Activated naive CD4-positive, alpha-beta T cell treated with anti-CD3 and anti-CD28 coated beads, Interleukin-2, amount 50 U/mL, for 24 hours (primary cell): ENCODE results near the gene FHIT.

Experiments
- H3K27ac Mint-ChIP-seq: one replicate; pipeline ENCODE4 v1.8.0; 2021; ENCODE audit warnings: mild to moderate bottlenecking, mixed read lengths
- H3K27me3 Mint-ChIP-seq: one replicate; pipeline ENCODE4 v1.8.0; 2021; ENCODE audit warnings: mixed read lengths
- H3K36me3 Mint-ChIP-seq: one replicate; pipeline ENCODE4 v1.8.0; 2021; ENCODE audit warnings: mixed read lengths
- H3K4me1 Mint-ChIP-seq: one replicate; pipeline ENCODE4 v1.8.0; 2021; ENCODE audit warnings: mixed read lengths
- H3K4me3 Mint-ChIP-seq: one replicate; pipeline ENCODE4 v1.8.0; 2021; ENCODE audit warnings: mild to moderate bottlenecking, mixed read lengths
- H3K9me3 Mint-ChIP-seq: one replicate; pipeline ENCODE4 v1.8.0; 2021; ENCODE audit warnings: mixed read lengths

Gene FHIT

DNA sequence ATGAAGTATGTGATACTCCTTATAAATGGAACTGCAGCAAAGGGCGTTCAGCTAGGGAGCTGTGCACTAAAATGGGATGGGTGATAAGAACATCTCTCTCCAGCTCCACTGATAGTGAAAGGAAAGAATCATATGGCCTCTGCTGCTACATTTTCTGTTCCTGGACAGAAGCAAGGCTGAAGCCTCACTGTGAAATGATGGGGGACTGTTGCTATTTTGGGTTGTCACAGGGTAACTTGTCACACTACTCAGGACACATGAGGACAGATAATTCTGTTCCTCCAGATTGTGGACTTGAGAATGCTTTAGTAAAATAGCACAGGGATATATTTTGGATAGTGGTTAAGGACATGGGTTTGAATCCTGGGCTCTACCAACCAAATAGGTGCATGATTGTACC lies 423.6 kb downstream of the FHIT start:
- Mint-ChIP-seq H3K27me3 (no peaks in the 10 kb centered on the region), H3K9me3 (peaks cover 12% of the 10 kb centered on the region), H3K36me3 (peaks cover 4% of the 10 kb centered on the region), H3K4me1 (no peaks in the 10 kb centered on the region), H3K4me3 (no peak overlapping the region), H3K27ac (no peak overlapping the region)

DNA sequence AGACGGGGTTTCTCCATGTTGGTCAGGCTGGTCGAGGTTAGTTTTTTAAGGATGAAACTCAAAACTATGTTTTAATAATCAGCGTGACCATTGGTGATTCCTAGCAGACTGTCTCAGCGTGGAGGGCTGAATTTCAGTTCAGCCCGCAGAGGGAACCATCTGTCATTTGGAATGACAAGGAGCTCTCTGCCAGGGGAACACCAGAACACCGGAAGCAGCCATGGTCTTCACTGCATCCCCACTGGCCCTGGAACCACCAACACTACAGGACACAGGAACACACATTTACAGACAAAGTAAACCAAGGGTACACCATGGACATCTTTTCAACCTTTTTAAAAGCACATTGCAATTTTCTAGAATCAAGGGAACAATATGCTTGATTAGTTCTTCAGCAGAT lies 424.7 kb downstream of the FHIT start:
- H3K4me3 Mint-ChIP-seq = no peak overlapping the region
- H3K27me3 Mint-ChIP-seq = no peaks in the 10 kb centered on the region
- H3K36me3 Mint-ChIP-seq = peaks cover 4% of the 10 kb centered on the region
- H3K4me1 Mint-ChIP-seq = no peaks in the 10 kb centered on the region
- peaks cover 12% of the 10 kb centered on the region for H3K9me3 Mint-ChIP-seq
- no peak overlapping the region for H3K27ac Mint-ChIP-seq

DNA sequence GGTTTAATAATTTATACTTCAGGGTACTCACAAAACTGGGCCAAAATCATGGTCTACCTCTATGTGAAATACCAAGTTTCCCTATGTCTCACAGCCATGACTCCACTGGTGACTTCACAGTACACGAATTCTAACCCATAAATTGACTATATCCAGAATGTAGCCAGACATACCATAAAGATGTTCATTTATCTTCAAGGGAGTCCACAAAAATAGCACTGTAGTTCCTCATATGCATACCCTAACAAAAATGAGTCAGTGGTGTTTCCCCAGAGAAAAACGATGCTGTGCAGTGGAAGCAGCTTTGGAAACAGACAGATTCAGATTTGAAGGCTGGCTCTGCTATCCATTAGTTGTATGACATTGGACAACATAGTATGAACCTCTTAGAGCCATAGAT lies 438.8 kb downstream of the FHIT start:
- Mint-ChIP-seq H3K4me1 (no peaks in the 10 kb centered on the region), H3K36me3 (peaks cover 2% of the 10 kb centered on the region), H3K4me3 (no peak overlapping the region)

DNA sequence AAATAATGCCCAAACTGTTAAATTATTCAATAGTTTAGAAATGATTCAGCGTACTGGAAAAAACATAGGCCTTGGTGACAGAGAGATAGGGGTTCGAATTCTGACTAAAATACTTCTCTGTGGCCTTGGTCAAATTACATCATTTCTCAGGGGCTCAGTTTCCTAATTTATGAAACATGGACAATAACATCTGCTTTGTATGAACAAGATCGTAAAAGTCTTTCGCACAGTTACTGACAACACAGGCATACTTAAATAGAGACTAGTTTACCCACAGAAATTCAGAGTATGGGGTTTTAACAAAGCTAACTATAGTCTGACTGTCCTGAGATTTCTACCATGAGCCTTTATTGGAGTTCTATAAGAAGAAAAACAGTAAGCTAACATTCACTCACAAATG lies 440.4 kb downstream of the FHIT start:
- no peaks in the 10 kb centered on the region for H3K4me1 Mint-ChIP-seq
- no peaks in the 10 kb centered on the region for H3K36me3 Mint-ChIP-seq
- H3K27me3 Mint-ChIP-seq = no peaks in the 10 kb centered on the region
- H3K9me3 Mint-ChIP-seq = peaks cover 5% of the 10 kb centered on the region
- no peak overlapping the region for H3K27ac Mint-ChIP-seq
- no peak overlapping the region for H3K4me3 Mint-ChIP-seq

More for the DNA sequence above, 438.8 kb downstream of the FHIT start:
- H3K27ac Mint-ChIP-seq = no peak overlapping the region
- H3K9me3 Mint-ChIP-seq = peaks cover 14% of the 10 kb centered on the region
- H3K27me3 Mint-ChIP-seq = no peaks in the 10 kb centered on the region

DNA sequence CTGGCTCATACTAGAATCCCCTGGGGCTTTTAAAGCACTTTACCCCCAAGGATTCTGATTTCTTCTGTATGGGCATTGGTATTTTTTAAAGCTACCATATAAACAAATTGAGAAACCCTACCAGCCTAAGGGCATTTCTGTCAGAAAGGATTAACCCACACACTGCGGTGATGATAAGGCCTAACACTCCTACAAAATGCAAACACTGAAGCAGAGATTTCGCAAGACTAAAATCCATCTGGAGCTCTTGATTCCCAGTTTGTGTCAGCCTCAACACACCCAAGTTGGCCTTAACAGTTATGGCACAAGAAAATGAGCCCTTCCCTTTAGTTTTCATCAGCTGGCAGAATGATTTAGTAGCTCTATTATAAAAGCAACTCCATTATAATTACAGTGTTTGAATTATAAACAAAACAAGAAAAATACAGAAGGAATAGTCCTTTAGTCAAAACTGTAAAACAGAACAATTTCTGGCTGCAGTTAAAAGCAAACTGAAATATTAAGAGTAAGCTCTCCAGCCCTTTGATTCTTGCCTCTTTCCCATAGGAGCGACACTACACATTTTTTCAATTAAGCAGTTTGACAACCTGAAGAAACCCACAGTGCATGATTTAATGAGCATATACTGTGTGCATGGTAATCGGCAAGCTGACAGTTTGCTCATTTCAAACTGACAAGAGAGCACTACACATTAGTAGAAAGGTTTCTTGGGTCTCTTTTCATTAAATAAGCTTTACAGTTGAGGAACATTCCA lies 441.2 kb downstream of the FHIT start:
- peaks cover 5% of the 10 kb centered on the region for H3K9me3 Mint-ChIP-seq
- H3K27me3 Mint-ChIP-seq = no peaks in the 10 kb centered on the region
- H3K4me3 Mint-ChIP-seq = no peak overlapping the region
- H3K27ac Mint-ChIP-seq = no peak overlapping the region
- no peaks in the 10 kb centered on the region for H3K4me1 Mint-ChIP-seq
- no peaks in the 10 kb centered on the region for H3K36me3 Mint-ChIP-seq

DNA sequence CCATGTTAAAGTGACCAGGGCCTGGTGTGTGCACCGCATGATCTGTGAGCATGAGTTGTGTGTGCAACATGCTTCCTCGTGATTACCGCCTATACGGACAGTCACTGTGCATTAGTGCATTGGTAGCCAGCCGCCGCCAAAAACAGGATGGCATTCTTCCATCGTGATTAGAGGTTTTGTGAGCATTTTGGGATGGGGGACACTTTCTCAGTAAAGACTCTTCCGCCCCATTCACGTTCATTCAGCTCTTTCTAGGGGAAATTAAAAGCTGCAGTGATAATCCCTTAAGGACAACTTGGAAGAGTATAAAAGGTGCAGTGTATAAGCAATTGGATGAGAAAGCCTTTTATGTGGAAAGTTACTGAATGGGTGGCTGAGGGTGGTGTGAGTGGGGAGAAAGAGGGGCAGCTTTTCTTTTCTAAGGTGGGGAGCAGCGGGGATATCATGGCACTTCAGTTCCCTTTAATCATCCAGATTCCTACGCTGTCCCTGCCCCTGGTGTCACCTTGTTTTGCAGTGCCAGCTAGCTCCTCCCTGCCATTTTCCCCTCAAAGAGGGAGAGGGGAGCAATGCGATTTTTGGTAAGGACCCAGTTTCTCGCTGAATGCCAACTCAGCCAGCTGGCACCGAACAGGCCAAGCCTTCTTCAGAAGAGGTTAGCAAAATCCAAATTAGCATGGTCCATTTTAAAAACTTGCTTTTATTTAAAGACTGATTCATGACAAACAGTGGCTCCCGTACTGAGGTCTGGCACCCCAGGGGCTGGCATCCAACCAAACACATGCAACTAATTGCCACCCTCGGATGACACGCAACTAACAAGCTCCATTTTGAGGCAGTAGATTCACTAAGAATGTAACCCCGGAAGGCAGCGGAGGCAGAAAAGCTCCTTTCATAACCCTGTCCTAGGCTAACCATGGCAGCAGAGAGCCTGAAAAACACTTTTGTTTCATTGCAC lies 447.8 kb downstream of the FHIT start:
- Mint-ChIP-seq H3K4me3 (no peak overlapping the region), H3K4me1 (no peaks in the 10 kb centered on the region)

DNA sequence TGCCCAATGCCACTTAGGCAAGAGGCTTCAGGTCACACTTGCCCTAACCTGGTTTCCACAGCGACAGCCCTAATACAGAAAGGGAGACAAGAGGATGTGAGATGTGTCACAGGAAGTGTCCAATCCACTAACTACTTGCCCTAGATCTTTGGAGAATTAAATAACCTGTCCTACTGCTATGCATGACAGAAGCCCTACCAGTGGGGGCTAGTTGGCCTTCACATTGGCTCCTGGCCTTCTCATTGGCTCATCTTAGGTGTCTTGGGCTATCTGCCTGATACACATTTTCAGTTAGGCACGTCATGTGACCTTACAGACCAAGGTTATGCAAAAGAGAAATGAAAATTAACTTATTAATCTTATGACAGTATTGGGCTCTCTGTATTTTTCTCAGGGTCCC lies 449.9 kb downstream of the FHIT start:
- Mint-ChIP-seq H3K27me3 (no peaks in the 10 kb centered on the region), H3K9me3 (no peaks in the 10 kb centered on the region), H3K4me1 (no peaks in the 10 kb centered on the region), H3K36me3 (no peaks in the 10 kb centered on the region), H3K4me3 (no peak overlapping the region), H3K27ac (no peak overlapping the region)

More for the DNA sequence above, 447.8 kb downstream of the FHIT start:
- H3K27me3 Mint-ChIP-seq = no peaks in the 10 kb centered on the region
- H3K27ac Mint-ChIP-seq = no peak overlapping the region
- H3K36me3 Mint-ChIP-seq = no peaks in the 10 kb centered on the region
- no peaks in the 10 kb centered on the region for H3K9me3 Mint-ChIP-seq

DNA sequence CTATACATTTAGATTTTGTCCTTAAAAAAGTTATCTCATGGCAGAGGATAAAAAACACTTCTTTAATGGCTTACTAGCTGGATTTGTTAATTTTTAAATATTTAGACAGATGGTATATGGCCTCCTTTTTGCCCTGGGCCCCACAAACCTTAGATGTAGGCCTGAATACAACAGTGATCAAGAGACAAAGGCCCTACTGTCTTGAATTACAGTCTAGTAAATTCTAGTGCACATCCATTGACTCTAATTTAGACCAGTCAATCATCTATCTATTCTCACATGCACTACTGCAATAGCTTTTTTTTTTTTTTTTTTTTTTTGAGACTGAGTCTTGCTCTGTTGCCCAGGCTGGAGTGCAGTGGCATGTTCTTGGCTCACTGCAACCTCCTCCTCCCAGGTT lies 452.8 kb downstream of the FHIT start:
- no peaks in the 10 kb centered on the region for H3K27me3 Mint-ChIP-seq
- H3K27ac Mint-ChIP-seq = no peak overlapping the region
- peaks cover 2% of the 10 kb centered on the region for H3K36me3 Mint-ChIP-seq
- H3K4me1 Mint-ChIP-seq = no peaks in the 10 kb centered on the region
- H3K4me3 Mint-ChIP-seq = no peak overlapping the region
- no peaks in the 10 kb centered on the region for H3K9me3 Mint-ChIP-seq

DNA sequence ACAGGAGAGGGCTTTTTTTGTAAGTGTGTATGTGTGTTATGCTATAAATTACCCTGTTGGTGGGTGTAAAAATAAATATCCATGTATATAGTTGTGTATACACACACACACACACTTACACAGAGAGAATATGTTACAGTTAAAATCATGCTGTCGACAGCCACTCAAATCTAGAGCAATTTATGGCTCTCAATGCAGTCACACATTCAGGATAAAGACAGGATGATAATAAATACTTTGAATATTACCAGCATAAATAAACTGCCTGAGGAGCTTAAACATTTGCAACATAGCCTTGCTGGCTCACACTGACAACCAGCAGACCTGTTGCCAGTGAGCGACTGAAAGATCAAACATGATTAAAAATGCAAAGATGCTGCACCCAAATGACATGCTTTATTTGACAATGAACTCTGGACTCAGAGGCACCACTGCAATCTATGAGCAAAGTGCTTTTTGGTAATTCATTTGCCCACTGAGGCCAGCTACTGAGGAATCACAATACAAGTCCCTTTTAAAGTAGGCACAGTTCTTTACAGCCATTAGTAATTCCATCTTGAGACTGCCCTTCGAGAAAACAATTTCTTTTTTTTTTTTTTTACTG lies 458.9 kb downstream of the FHIT start:
- Mint-ChIP-seq H3K4me1 (no peaks in the 10 kb centered on the region), H3K36me3 (peaks cover 2% of the 10 kb centered on the region), H3K9me3 (no peaks in the 10 kb centered on the region), H3K27ac (no peak overlapping the region), H3K27me3 (no peaks in the 10 kb centered on the region), H3K4me3 (no peak overlapping the region)

DNA sequence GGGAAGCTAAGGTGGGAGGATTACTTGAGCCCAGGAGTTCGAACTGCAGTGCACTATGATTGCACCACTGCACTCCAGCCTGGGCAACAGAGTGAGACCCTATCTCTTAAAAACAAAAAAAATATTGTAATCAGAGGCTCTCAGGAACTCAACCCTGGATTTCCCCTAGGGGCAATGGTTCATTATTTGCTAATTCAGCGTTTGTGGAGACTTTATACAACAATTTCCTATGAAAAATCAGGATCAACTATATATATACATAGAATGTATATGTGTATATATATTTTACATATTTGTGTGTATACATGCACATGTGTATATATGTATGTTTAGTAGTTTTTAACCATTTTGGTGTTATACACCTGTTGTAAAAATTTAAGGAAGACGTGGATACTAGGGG lies 463.1 kb downstream of the FHIT start:
- H3K9me3 Mint-ChIP-seq = no peaks in the 10 kb centered on the region
- H3K36me3 Mint-ChIP-seq = no peaks in the 10 kb centered on the region
- H3K27me3 Mint-ChIP-seq = no peaks in the 10 kb centered on the region
- H3K4me3 Mint-ChIP-seq = no peak overlapping the region
- H3K4me1 Mint-ChIP-seq = no peaks in the 10 kb centered on the region
- no peak overlapping the region for H3K27ac Mint-ChIP-seq

DNA sequence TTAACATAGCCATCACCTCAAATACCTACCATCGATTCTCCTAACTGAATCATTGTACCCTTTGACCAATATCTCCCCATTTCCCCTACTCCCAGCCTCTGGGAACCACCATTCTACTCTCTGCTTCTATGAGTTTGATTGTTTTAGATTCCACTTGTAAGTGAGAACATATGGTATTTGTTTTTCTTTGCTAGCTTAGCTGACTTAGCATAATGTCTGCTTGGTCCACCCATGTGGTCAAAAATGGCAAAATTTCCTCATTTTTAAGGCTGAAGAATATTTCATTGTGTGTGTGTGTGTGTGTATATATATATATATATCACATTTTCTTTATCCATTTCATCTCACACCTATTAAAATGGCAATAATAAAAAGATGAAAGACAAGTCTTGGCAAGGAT lies 469.3 kb downstream of the FHIT start:
- H3K9me3 Mint-ChIP-seq = peaks cover 5% of the 10 kb centered on the region
- no peak overlapping the region for H3K4me3 Mint-ChIP-seq
- H3K4me1 Mint-ChIP-seq = no peaks in the 10 kb centered on the region
- H3K27ac Mint-ChIP-seq = no peak overlapping the region
- H3K36me3 Mint-ChIP-seq = no peaks in the 10 kb centered on the region
- no peaks in the 10 kb centered on the region for H3K27me3 Mint-ChIP-seq

DNA sequence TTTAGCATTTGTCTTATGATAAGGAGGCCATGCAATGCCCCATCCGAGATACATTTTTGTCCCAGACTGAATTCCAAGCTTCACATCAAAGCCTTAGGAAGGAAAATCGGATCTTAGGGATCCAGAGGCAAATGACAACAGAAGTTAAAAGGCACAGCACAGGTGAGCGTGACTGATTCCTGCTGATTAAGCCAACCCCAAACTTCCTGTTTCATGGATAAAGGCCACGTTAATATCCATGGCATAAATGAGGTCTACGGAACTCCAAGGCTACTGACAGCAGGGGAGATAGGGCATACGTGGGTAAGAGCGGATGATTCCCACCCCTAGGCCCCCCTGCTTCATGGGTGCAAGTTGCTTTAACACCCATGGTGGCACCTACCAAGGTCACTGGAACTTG lies 471.6 kb downstream of the FHIT start:
- Mint-ChIP-seq H3K4me1 (no peaks in the 10 kb centered on the region), H3K36me3 (peaks cover 4% of the 10 kb centered on the region), H3K4me3 (no peak overlapping the region), H3K9me3 (peaks cover 12% of the 10 kb centered on the region), H3K27ac (no peak overlapping the region), H3K27me3 (no peaks in the 10 kb centered on the region)

DNA sequence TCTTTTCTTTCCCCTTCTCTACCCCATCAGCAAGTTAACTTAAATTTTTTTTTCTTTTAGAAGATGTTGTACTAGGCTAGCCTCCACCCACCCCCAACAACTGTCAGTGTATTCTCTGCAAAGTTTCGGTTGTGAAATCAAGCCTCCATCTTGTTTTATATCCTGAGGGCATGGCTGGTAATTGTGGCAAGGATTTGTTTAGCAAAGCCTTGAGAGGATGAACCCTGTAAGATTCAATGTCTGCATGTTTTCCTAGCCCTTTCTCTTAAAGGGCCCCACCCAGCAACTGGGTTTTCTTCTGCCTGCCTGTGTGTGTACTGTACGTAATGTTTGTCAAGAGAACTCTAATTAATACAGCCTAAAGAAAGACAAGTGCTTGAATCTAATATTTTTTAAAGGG lies 475.3 kb downstream of the FHIT start:
- H3K4me3 Mint-ChIP-seq = no peak overlapping the region
- peaks cover 7% of the 10 kb centered on the region for H3K36me3 Mint-ChIP-seq
- no peaks in the 10 kb centered on the region for H3K27me3 Mint-ChIP-seq
- H3K27ac Mint-ChIP-seq = no peak overlapping the region
- no peaks in the 10 kb centered on the region for H3K4me1 Mint-ChIP-seq
- peaks cover 8% of the 10 kb centered on the region for H3K9me3 Mint-ChIP-seq

DNA sequence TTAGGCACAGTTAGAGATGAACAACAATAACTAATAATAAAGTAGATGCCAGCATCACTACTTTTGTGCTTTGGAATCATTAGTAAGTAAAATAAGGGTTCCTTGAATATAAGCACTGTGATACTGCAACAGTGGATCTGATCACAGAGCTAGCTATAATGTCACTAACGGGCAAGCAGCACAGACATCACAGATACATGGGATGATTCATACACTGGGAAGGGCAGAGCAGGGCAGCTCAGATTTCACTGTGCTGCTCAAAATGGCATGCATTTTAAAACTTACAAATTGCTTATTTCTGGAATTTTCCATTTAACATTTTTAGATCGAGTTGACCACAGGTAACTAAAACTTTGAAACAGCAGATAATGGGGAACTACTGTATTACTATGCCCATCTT lies 476.6 kb downstream of the FHIT start:
- Mint-ChIP-seq H3K36me3 (peaks cover 7% of the 10 kb centered on the region), H3K4me3 (no peak overlapping the region), H3K4me1 (no peaks in the 10 kb centered on the region), H3K27ac (no peak overlapping the region), H3K27me3 (no peaks in the 10 kb centered on the region), H3K9me3 (peaks cover 7% of the 10 kb centered on the region)

DNA sequence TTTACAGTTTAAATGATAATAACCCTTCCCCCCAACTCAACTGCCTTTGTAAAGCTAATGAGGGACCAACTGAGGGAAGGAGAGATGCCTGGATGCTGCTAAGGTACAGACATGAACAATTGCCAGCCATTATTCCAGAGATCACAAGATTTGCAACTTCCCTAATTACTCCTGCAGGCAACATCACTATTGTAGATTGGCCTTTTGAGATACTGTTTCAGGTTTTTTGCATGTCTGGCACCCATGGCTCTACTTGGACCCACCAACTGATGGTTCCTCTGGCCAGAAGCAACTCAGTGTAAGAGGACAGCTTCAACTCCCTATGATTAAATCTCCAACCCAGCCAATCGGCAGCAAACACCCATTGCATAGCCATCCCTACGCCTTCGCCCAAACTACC lies 478.7 kb downstream of the FHIT start:
- Mint-ChIP-seq H3K27ac (no peak overlapping the region), H3K9me3 (peaks cover 7% of the 10 kb centered on the region), H3K36me3 (peaks cover 7% of the 10 kb centered on the region), H3K27me3 (no peaks in the 10 kb centered on the region), H3K4me3 (no peak overlapping the region), H3K4me1 (no peaks in the 10 kb centered on the region)

DNA sequence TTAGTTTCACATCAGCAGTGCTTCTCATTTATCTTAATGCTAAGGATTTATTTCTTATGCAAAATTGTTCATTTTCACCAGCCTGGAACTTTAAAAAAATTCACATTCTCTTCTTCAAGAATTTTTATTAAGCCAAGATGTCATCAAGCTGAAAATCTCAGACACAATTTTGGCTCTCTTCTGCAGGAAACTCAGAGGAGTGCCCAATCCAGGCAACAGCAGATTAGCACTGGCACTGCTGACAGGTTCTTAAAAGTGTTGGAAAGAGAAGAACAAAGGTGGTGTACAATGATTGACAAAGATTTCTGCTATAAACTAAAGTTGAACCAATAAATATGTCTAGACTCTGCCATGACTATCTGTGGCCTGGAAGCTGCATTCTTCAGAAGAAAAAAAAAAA lies 479.5 kb downstream of the FHIT start:
- H3K27me3 Mint-ChIP-seq = no peaks in the 10 kb centered on the region

More for the DNA sequence above, 479.5 kb downstream of the FHIT start:
- Mint-ChIP-seq H3K36me3 (peaks cover 7% of the 10 kb centered on the region), H3K9me3 (peaks cover 7% of the 10 kb centered on the region), H3K27ac (no peak overlapping the region), H3K4me3 (no peak overlapping the region), H3K4me1 (no peaks in the 10 kb centered on the region)
